ENCODE data around the gene MUC20. TPM values are rescaled to one million over a fixed set of nuclear protein-coding genes. Genes with fewer than 3 reads are reported as not detected.

The MUC20 gene
- total and polyA plus RNA-seq, 2 experiments from 2014 or later = 0.29 TPM; not detected in 1

- Histone ChIP-seq H2AFZ (no peak overlapping the region), H3K4me3 (no peak overlapping the region), H3K36me3 (ENCODE audit: insufficient read depth) (no peaks in the 10 kb centered on the region), H3F3A (replicated peaks; ENCODE audit: low read depth) (no peaks in the 10 kb centered on the region), H3K79me2 (replicated peaks; ENCODE audit: insufficient read depth) (no peaks in the 10 kb centered on the region), H4K20me1 (replicated peaks; ENCODE audit: insufficient read depth) (no peaks in the 10 kb centered on the region), H3K27me3 (ENCODE audit: insufficient read depth) (no peaks in the 10 kb centered on the region), H3K4me1 (ENCODE audit: insufficient read depth) (peaks cover 12% of the 10 kb centered on the region), H3K9me2 (ENCODE audit: insufficient read depth) (no peaks in the 10 kb centered on the region), H3K4me2 (no peak overlapping the region), H3K27ac (ENCODE audit: low read depth) (no peak overlapping the region)
- Mint-ChIP-seq H3K27ac (no peak overlapping the region), H3K36me3 (ENCODE audit: low read depth) (peaks cover 6% of the 10 kb centered on the region; the same call in 1 of the 3 replicates), H3K27me3 (ENCODE audit: insufficient read depth, low read depth, poor library complexity) (peaks cover 8% of the 10 kb centered on the region), H3K9me3 (peaks cover 9% of the 10 kb centered on the region), H3K4me3 (no peak overlapping the region), H3K4me1 (peaks cover 20% of the 10 kb centered on the region)
- DNase-seq (ENCODE audit: low spot score) = no peak
- TF ChIP-seq ZNF331 (CRISPR knock-in tag; IDR thresholded peaks at IDR 0.05; ENCODE audit: low read depth) (no peak), CTCF (conservative IDR thresholded peaks at IDR 0.05; ENCODE audit: low read depth in 2 of 2) (no peak), EZH2phosphoT487 (IDR thresholded peaks at IDR 0.05; ENCODE audit: unreplicated experiment) (no peak)
- ATAC-seq = no peak
These were observed 6.3 kb upstream of the MUC20 start for GRCh38 chr3:195714380-195715011.

GRCh38 chr3:195715134-195715533 is 5.6 kb upstream of the MUC20 start:
- H3K9me3 Mint-ChIP-seq = peaks cover 9% of the 10 kb centered on the region
- ATAC-seq = no peak
- H3K4me1 ChIP-seq (ENCODE audit: insufficient read depth) = peaks cover 19% of the 10 kb centered on the region
- no peaks in the 10 kb centered on the region for H3K9me2 ChIP-seq (ENCODE audit: insufficient read depth)
- DNase-seq (ENCODE audit: low spot score) = no peak
- H3K4me3 Mint-ChIP-seq = no peak overlapping the region
- H3K36me3 ChIP-seq (ENCODE audit: insufficient read depth) = no peaks in the 10 kb centered on the region
- H3F3A ChIP-seq (replicated peaks; ENCODE audit: low read depth) = no peaks in the 10 kb centered on the region
- no peak overlapping the region for H3K27ac Mint-ChIP-seq
- no peaks in the 10 kb centered on the region for H4K20me1 ChIP-seq (replicated peaks; ENCODE audit: insufficient read depth)
- H3K4me2 ChIP-seq = no peak overlapping the region
- peaks cover 20% of the 10 kb centered on the region for H3K4me1 Mint-ChIP-seq
- no peak overlapping the region for H3K4me3 ChIP-seq
- no peaks in the 10 kb centered on the region for H3K27me3 ChIP-seq (ENCODE audit: insufficient read depth)
- H2AFZ ChIP-seq = no peak overlapping the region
- H3K27ac ChIP-seq (ENCODE audit: low read depth) = no peak overlapping the region
- no peaks in the 10 kb centered on the region for H3K79me2 ChIP-seq (replicated peaks; ENCODE audit: insufficient read depth)
- peaks cover 8% of the 10 kb centered on the region for H3K27me3 Mint-ChIP-seq (ENCODE audit: insufficient read depth, low read depth, poor library complexity)
- H3K36me3 Mint-ChIP-seq (ENCODE audit: low read depth) = peaks cover 6% of the 10 kb centered on the region; the same call in 1 of the 3 replicates
- no peak for TF ChIP-seq STAT1 (IDR thresholded peaks at IDR 0.05; ENCODE audit: unreplicated experiment)
- TF ChIP-seq EZH2 (IDR thresholded peaks at IDR 0.05; ENCODE audit: low read depth, unreplicated experiment) = no peak
- TF ChIP-seq ZNF462 (CRISPR knock-in tag; IDR thresholded peaks at IDR 0.05) = no peak
- no peak for TF ChIP-seq ZNF114 (CRISPR knock-in tag; IDR thresholded peaks at IDR 0.05)
- TF ChIP-seq POLR2AphosphoS5 (IDR thresholded peaks at IDR 0.05; ENCODE audit: low read depth) = no peak
- no peak for TF ChIP-seq REST (IDR thresholded peaks at IDR 0.05; ENCODE audit: unreplicated experiment)
